Stimulated activated CD4-positive, alpha-beta T cell treated with anti-CD3 and anti-CD28 coated beads, Interleukin-15, amount 100 ng/mL, for 48 hours (primary cell): ENCODE measurements around the gene TRIM72.
A peak's percentile ranks its signal among the peaks of the same experiment; 100 is the strongest.
"Not testable (repeated sequence)": the region's sequence is repeated elsewhere in the genome, so short reads cannot be mapped to it uniquely, and the experiment has no call there.

Source experiments
- DNase-seq, 2 donors: peaks; one replicate each; pipeline ENCODE4 v3.0.0-alpha.2; 2020; ENCODE audit warnings: low read depth in 2 of 2

TRIM72 gene

DNA sequence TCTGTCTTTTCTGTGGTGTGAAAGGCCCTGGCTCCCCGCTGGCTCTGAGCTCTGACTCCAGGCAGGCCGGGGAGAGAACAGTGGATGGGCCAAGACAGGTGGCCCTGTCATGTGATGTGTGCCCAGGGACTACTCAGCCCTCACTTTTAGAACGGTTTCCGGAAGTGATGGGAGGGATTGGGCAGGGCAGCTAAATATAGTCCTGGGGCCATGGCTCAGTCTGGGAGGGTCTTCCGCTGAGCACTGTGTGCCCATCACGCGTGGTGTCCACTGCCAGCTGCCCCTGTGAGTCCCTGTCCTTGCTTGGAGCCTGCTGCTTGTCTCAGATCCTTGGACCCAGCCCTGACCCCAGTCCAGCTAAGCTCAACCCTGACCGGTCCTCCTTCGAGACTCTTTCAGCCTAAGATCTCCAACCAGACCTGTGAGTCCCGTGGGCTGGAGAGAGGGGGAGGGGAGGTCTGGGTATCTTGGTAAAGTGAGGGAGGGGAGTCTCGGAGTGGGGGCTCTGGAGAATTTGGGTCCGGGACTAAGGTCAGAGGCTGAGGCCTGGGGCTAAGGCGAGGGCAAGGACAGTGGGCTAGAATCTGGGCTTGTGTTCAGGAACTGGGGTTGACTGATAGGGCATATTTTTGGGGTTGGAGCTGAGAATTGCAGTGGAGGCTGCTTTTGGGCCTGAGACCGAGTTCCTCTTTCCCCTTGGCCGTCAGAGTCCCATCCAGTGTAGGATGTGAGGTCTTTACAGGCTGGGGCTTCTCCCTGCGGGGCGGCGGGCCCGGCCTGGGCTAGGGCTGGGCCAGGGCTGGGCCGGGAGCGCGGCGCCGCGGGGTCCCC, at the start of gene TRIM72:
TRIM72 (plus strand) TSS at position 243 of the 831 bp plus-strand sequence. CDS start 620 bp downstream, outside the sequence.
- DNase-seq: no peak

DNA sequence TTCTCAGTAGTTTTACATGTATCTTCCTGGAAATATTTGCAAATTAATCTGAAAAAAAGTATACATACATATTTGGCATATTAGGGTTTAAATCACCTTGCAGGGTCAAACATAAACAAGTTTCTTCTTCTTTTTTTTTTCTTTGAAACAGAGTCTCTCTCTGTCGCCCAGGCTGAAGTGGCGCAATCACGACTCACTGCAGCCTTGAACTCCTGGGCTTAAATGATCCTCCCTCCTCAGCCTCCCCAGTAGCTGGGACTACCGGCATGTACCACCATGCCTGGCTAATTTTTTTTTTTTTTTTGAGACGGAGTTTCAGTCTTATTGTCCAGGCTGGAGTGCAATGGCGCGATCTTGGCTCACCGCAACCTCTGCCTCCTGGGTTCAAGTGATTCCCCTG, 46.6 kb upstream of the TRIM72 start:
- DNase-seq: no peak

GRCh38 chr16:31168848-31169247, 45.1 kb upstream of the TRIM72 start:
- DNase-seq: no peak

DNA sequence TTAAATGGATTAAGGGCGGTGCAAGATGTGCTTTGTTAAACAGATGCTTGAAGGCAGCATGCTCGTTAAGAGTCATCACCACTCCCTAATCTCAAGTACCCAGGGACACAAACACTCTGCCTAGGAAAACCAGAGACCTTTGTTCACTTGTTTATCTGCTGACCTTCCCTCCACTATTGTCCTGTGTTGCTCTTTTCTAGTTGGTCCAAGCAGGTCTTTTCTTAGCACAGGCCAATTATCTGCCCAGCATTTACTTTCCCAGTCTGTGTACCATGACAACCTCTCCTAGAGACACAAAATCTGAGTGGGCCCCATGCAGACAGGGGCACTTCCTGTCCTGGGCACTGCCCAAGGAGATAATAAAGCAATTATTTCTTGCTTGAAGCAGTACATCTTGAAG, 43.9 kb upstream of the TRIM72 start:
- not testable (repeated sequence) for DNase-seq

GRCh38 chr16:31177136-31177535, 36.8 kb upstream of the TRIM72 start:
- peak in 1 of 2 donors; percentile 41 for DNase-seq

DNA sequence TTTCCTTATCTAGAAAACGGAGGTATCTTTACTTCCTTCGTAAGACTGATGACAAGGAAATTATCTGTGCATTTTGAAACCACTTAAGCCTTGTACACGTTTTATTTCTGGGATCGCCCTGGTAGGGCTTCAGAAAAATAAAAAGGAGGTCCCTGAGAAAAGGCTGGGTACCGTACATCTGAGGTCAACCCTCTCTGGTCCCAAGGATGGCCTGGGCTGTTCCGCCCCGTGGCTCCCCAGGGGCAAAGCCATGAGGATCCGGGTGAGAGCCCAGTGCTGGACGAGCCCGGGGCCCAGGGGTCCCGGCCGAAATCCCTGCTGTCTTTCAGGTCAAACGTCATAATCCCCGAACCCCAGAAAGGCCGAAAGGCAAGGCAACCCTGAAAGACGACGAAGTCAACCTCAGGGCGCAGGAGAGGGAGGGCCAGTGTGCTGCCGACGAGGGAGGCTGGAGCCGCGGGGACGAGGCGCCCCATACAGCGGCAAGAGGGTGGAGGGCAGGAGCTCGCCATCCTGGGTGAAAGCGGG, 34.6 kb upstream of the TRIM72 start:
- no peak for DNase-seq

DNA sequence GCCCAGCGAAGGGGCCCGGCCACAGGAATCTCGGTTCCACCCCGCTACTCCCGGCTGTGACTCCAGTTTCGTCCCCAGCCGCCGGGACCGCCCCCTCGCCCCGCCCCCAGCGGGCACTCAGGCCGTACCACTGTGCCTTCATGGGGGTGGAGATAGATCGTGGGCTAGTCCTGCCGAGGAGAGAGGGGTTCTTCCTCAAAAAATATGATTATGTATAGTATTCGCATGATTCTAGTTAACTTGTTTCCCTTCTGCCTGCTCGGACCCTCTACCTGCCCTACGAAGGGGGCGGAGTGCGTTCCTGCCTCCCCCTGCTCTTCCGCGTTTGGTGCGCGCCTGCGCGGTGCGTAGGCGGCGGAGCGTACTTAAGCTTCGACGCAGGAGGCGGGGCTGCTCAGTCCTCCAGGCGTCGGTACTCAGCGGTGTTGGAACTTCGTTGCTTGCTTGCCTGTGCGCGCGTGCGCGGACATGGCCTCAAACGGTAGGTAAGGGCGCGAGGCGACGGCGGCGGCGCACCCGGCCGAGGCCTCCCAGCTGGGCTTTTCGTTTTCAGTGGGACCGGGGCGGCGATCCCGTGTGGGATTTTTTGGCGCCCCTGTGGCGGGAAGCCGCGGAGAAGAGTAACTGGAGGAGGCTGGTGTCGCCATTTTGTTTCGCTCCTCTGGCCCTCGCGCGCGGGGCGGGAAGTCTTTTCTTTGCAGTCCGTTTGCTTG, 34.0 kb upstream of the TRIM72 start, which contains the start of gene FUS:
FUS (plus strand) TSS at position 393 of the 713 bp plus-strand sequence; CDS start at position 469, 76 bp downstream.
- peak; percentile 88 for DNase-seq

- no peak for DNase-seq
These were observed 32.7 kb upstream of the TRIM72 start for GRCh38 chr16:31181102-31181830.

DNA sequence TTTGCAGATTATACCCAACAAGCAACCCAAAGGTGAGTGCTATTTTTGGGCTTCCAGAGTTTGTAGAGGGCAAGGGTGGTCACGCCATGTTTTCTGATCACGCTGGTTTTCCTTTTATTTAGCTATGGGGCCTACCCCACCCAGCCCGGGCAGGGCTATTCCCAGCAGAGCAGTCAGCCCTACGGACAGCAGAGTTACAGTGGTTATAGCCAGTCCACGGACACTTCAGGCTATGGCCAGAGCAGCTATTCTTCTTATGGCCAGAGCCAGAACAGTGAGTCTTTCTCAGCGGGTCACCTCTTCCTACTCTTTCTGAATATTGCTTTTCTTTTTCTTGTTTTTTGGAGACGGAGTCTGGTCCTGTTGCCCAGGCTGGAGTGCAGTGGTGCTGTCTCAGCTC, 31.5 kb upstream of the TRIM72 start:
- DNase-seq: no peak

DNA sequence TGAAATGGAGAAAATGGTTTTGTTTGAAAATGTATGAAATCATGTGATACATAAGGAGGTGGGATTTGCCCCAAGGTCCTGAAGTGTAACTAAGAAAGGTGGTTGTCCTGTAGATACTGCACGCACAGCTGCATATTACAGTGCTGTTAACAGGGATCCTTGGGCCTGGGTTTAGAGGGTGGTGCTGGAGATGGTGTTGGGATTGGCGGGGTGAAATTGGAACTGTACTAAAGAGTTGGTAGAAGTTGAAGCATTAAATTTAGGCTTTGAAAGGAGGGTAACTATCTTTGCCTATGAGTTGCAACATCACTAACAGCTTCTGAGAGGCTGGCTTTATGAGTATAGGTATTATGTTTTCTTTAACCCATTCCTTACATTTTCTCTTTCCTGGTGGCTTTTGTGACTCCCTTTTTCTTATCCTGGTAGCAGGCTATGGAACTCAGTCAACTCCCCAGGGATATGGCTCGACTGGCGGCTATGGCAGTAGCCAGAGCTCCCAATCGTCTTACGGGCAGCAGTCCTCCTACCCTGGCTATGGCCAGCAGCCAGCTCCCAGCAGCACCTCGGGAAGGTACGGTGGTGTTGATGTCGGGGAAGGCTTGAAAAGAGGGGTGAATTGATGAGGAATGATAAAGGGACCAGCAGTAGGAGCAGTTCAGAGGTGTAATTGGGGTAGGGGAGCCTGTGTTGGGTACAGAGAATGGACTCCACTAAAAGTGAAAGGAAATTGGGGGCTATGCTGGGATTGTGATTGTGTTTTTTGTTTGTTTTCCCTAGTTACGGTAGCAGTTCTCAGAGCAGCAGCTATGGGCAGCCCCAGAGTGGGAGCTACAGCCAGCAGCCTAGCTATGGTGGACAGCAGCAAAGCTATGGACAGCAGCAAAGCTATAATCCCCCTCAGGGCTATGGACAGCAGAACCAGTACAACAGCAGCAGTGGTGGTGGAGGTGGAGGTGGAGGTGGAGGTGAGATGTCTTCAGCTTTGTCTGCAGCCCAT, 30.2 kb upstream of the TRIM72 start:
- DNase-seq: no peak

DNA sequence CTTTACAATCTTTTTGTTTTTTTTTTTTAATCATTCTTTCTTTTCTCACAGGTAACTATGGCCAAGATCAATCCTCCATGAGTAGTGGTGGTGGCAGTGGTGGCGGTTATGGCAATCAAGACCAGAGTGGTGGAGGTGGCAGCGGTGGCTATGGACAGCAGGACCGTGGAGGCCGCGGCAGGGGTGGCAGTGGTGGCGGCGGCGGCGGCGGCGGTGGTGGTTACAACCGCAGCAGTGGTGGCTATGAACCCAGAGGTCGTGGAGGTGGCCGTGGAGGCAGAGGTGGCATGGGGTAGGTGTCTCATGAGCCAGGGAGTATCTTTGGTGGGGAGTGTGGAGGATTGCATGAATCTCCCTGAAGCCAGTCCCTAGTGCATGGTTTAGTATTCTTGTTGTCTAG, 29.0 kb upstream of the TRIM72 start:
- no peak for DNase-seq

DNA sequence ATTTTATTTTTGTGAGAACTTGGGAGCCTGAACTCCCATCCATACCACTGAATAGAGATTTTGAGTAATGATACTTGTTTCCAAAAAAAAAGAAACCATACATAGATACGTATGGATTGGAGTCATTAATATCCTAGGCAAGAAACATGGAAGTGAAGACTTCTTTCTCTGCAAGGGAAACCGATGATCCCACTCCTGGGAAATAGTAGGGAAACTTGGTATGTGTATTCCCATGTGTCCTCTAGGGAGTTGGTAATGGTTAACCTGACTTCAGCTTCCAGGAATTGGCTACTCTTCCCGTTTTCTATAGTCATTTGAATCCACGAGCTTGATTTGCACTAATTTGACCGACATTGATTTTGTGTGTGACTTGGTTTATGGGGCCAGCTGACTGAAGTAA, 28.6 kb upstream of the TRIM72 start:
- DNase-seq: no peak

DNA sequence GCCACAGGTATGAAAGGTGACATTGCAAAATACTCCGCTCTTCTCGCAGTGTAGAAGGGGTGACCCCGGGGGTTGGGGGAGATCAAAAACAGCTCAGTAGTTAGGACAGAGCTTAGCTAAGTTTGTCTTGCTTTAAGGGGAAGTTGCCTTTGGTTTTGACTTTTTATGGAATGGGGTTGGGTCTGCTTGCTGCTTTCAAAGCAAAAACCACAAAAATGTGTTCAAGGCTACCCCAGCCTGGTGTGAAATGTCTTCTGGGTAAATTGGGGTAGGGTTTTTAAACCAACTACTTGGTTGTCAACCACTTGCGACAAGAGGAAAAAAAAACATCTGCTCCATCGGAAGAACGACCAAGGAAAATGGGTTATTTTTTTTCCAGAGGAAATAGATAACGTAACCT, 27.7 kb upstream of the TRIM72 start:
- DNase-seq: no peak

- no peak for DNase-seq
These were observed 26.8 kb upstream of the TRIM72 start for GRCh38 chr16:31186930-31187807.

DNA sequence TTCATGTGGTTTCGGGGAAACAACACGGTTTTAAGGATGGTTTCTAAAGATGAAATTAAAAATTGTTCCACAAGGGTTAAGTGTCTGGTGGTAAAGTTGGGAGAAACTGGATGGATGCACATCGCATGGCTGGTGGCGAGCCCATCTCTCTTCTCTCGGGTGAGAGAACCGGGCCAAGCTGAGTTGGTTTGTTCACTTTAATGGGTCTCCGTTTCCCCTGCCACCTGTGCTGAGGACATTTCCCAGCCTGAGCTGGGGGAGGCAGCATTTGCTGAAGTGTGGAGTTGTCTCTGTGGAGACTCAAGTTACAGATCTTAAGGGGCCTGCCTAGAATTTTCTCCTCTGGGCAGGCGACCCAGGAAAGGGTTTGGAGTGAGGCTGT, 26.1 kb upstream of the TRIM72 start:
- no peak for DNase-seq

GRCh38 chr16:31188450-31189411, 25.2 kb upstream of the TRIM72 start:
- no peak for DNase-seq

DNA sequence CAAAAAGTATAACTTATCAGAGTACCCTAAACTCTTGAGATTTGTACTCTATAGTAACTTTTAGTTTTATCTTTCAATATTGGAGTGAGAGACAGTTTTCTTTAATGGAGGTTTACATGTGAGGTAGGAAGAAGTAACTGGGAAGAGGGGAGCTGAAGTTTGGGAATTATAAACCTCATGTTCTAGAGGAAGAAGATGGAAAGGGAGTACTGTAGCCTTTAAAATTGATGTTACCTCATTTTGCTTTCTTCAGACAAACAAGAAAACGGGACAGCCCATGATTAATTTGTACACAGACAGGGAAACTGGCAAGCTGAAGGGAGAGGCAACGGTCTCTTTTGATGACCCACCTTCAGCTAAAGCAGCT, 24.5 kb upstream of the TRIM72 start:
- DNase-seq: no peak

DNA sequence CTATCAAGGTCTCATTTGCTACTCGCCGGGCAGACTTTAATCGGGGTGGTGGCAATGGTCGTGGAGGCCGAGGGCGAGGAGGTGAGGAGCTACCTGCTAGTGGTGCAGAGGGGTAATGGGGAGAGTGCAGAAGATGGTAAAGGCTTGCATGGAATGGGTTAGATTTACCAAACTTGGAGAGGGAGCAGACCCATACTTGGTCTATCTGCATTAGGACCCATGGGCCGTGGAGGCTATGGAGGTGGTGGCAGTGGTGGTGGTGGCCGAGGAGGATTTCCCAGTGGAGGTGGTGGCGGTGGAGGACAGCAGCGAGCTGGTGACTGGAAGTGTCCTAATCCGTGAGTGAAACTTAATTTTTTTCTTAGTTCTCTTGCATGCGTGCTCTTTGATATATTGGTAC, 23.9 kb upstream of the TRIM72 start:
- no peak for DNase-seq
